Posterior cingulate gyrus (tissue), 11 donors: ENCODE data around the gene SMYD3.

Experiments
- DNase-seq, 10 donors: peaks; one replicate each; pipeline versions ENCODE4 v3.0.0 to v3.0.0-alpha.2; 2020 to 2021; ENCODE audit warnings: mixed read lengths in 3 of 10
- intact Hi-C: fragments of 100-400 bp; cut with DNase I; formaldehyde crosslinking; loops from one replicate; pipeline ENCODE4 v1.15.1; 2023

The SMYD3 gene

GRCh38 chr1:245872475-245872874 is 634.6 kb downstream of the SMYD3 start:
- intact Hi-C loops: no loop called here
- DNase-seq: no peak

DNA sequence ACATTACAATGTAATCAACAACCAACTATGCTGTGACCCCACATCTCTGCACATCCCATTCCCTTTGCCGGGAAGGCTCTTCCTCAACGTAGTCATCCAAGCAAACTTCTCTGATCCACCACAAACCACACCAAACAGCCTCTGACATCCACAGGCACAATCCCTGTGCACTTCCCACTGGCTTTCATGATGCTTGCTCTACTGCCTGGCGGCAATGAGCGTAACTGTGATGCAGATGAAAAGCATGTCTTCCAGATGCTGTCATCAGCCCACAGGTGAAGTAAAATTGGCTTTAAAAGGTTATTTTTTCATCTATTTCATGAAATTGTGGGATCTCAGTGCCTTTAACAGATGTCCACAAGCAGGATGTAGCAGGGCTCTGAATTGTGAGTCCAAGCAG is 635.2 kb downstream of the SMYD3 start:
- no peak for DNase-seq
- intact Hi-C loops: no loop called here

DNA sequence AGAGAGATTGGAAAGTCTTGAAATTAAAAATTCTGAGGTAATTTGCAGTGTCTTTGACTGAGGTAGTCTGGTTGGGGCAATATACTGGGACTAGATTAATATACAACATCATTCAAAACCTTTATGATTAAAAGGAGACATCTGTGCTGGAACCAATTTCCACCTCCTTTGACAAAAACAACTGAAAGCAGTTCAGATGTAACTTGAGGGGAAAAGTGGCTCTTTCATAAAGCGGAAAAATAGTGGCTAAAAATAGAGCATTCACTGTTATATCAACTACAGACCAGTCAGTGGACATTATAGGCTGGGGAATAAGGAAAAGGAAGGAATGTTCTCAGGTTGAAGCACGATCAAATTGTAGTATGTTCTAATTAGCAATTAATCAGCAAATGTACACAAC is 635.9 kb downstream of the SMYD3 start:
- intact Hi-C loops: no loop called here
- no peak for DNase-seq

GRCh38 chr1:245870698-245871097 is 636.4 kb downstream of the SMYD3 start:
- no peak for DNase-seq
- intact Hi-C loops: no loop called here

DNA sequence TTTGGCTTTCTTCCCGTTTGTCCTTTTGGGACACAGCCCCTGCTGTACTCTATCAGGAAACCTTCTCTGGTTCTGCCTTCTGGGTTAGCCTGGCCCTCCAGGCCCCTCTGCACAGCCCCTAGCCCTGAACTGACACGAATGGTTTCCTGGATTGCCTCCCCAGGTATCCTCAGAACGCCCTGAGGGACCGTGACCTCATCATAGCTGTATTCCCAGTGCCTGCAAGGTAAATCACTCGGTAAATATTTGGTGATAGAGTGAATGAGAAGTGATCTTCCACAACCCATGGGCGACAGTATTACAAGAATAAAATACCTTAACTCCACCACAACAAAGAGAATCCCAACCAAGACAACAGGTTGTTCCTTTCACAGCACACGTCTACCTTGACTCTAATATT is 637.2 kb downstream of the SMYD3 start:
- intact Hi-C loops: no loop called here
- no peak for DNase-seq

DNA sequence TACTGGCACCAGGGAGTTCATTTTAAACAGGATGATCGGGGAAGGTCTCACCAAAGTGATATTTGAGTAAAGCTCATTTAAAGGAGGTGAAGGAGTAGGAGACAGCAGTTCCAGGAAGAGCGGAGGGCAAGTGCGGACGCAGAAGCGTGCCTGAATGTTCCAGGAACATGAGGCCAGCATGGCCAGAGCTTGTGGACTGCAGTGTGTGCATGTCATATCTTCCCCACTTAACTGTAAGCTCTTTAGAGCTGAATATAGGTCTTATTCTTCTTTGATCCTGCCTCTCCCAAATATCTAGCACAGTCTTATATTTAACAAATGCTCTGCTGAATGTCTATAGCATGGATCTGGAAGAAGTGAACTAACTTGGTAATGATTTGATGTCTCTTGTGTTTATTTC is 639.3 kb downstream of the SMYD3 start:
- intact Hi-C loops: no loop called here

GRCh38 chr1:245864872-245865271 is 642.2 kb downstream of the SMYD3 start:
- no peak for DNase-seq
- intact Hi-C loops: no loop called here

More for the DNA sequence above, 639.3 kb downstream of the SMYD3 start:
- DNase-seq: no peak

GRCh38 chr1:245863566-245864184 is 643.4 kb downstream of the SMYD3 start:
- no peak for DNase-seq
- intact Hi-C loops: no loop called here

DNA sequence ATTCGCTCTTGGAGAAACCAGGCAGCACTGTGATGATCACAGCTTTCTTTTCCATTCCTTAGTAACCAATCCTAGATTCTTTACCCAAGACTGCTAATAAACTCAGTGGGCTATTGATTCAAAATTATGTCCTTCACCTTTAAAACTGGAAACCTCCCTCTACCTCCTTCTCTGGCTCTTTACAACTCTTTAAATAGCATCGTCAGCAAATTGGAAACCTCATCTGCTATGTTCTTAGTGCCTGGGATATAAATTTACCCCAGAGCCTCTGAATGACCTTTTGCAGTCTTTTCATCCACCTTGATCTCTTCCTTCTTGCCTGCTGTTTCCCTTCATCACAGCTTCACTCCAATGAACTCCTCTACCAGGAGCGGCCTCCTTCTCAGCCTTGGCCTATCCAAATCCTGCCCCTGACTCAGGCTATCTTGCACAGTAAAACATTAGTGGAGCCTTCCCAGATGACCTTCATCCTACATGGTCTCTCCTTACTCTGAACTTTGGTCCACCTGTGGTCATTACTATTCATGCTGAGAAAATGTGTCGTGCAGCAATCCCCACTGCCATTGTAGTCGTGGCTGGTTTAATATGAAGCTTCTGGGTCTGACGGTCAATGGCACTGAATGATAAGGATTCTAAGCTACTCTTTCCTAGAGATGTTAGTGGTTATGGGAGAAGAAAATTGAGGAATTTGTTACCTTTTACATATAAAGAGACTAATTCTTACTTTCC is 644.1 kb downstream of the SMYD3 start:
- intact Hi-C loops: no loop called here
- no peak for DNase-seq

DNA sequence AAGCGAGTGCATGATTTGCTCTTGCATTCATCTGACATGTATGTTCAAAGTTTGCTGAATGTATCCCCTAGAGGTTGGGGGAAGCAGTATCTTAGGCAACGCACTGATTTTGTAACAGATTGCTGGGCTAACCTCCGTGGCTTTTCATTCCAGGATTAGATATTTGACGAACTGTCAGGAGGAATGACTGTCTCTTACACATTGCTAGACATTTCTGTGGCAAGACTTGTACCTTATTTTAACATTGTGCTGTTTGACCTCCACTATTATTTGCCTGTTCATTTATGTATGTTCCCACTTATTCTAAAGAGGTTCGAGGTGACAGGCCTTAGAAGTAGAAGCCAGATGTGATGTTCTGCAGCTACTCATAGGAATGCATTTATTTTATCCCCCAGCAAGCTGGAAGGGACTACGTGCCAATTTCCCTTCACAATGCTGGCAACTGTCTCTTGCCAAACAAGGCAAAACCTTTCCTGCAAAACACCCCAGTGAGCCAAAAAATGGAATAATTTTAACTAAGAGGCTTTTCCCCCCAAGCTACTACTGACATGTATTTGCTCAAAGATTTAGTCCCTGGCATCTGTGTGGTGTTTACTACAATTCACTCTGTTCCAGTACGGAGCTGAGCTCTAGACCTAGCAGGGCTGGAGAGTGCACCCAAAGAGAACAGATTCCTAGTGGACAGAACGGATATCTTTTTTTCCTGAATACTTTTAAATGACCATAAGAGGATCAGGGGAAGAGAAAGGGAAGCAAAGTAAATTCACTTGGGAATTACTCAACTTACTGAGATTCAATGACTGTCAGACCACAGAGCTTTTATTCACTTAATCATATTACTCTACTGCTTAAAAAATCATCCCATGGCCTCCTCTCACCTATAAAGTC is 646.2 kb downstream of the SMYD3 start:
- no peak for DNase-seq

GRCh38 chr1:245859493-245860114 is 647.5 kb downstream of the SMYD3 start:
- DNase-seq: no peak
- intact Hi-C loops: no loop called here

More for the DNA sequence above, 646.2 kb downstream of the SMYD3 start:
- intact Hi-C loops: no loop called here

DNA sequence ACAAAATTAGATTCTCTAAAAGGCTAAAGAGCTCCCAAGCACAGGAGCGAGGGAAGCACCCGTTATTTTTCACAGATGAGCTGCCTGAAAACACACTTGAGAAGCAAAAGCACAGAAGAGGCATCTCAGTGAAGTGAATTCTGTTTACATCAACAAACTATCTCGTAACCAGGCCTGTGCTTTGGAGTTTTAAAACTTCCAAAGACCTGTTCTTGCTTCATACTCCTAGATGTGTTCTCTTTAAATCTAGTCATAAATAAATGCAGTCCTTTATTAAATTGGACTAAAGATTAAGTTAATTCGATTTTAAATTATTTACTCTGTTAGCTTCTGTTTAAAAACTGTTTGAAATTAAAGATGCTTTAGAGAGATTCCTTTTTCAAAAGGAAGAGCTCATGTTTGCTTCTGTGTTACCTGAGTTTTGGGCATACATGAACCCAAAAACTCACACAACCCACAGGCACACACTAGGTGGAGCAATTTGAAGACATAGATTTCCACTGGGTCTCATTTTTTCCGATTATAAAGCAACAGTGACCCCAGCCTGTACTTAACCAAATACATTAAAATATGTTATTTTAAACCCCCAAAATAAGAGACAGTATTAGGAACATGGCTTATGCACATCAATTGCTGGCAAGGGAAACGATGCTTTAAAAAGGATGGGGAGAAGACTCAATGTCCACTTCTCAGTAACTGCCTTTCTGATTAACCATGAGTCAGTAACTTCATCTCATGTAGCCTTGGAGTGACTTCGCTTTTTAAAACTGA is 648.2 kb downstream of the SMYD3 start:
- DNase-seq: no peak
- intact Hi-C loops: no loop called here

GRCh38 chr1:245858022-245858721 is 648.9 kb downstream of the SMYD3 start:
- intact Hi-C loops: no loop called here
- DNase-seq: no peak

GRCh38 chr1:245856944-245857531 is 650.0 kb downstream of the SMYD3 start:
- DNase-seq: no peak
- intact Hi-C loops: no loop called here

DNA sequence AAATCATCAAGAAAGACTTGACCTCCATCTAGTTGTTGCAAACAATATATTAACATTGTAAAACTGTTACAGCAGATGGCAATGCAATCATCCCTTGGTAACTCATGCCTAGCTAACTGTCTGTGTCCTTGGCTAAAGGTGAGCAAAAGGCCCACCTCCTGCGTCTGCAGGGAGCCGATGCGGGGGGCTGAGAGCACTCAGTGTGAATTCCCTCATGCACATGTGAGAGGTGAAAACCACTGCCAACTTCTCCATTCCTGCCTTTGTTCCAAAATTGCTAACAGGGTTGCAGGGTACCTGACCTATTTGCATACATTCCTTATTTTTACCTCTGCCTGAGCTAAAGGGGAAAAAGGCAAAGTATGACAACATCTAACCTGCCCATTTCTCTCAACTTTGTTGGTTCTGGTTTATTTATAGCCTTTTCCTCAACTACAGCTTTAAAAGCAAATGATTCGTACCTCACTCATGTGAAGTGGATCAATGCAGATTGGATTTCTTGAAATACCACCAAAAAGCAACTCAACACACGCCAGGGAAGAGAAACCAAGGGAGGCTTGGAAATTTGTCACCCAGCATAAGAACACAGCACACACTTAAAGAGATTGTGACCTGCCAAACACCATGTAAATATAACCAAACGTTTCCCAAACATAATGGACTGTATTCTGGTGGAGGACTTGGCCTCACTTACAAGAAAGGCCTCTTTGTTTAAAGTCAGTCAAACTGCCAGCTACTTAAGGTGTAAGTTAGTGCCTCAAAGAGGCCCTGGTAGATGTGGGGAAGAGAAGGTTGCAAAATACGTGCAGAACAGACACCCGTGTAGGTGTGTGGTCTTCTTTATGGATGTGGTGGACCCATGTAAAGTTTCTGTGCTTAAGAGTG is 651.0 kb downstream of the SMYD3 start:
- intact Hi-C loops: no loop called here

GRCh38 chr1:245853291-245853690 is 653.8 kb downstream of the SMYD3 start:
- intact Hi-C loops: no loop called here
- no peak for DNase-seq

More for the DNA sequence above, 651.0 kb downstream of the SMYD3 start:
- DNase-seq: no peak

GRCh38 chr1:245843101-245843500 is 664.0 kb downstream of the SMYD3 start:
- intact Hi-C loops: no loop called here
- no peak for DNase-seq

- DNase-seq: no peak
- intact Hi-C loops: no loop called here
These were observed 665.0 kb downstream of the SMYD3 start for GRCh38 chr1:245842106-245842505.
